Hepatic stellate cell (primary cell): Measurements from ENCODE around the gene SMARCAL1.
"Not testable (repeated sequence)": the region's sequence is repeated elsewhere in the genome, so short reads cannot be mapped to it uniquely, and the experiment has no call there.

ENCODE experiments used
- DNase-seq: peaks from one replicate; pipeline ENCODE4 v3.0.0; 2011; ENCODE audit warnings: low spot score

SMARCAL1 gene

GRCh38 chr2:216412022-216412999 lies at the start of gene SMARCAL1:
Gene SMARCAL1, plus strand, starts transcription at chr2:216412484. Its CDS starts 2,221 bp downstream, at chr2:216414705.
- DNase-seq, result peak; percentile 91

GRCh38 chr2:216362730-216363129 lies 49.6 kb upstream of the SMARCAL1 start:
- no peak for DNase-seq

DNA sequence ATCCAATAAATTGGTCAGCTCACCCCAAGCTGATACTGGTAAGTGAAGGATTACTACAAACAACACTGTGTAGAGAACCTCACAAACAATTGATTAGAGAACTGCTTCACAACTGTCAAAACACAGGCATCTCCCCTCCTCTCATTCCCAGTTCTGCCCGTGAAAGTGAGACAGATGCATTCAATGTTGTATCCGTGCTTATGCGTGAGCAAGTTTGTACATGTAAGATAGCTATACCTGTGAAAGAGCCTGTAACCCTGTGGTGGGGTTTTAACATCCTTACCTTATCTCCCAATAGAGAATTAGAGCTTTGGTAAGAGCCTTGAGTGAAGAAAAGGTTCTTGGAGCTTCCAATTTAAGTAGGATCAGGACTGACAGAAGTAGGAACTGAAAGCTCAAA lies 49.1 kb upstream of the SMARCAL1 start:
- DNase-seq, result no peak

DNA sequence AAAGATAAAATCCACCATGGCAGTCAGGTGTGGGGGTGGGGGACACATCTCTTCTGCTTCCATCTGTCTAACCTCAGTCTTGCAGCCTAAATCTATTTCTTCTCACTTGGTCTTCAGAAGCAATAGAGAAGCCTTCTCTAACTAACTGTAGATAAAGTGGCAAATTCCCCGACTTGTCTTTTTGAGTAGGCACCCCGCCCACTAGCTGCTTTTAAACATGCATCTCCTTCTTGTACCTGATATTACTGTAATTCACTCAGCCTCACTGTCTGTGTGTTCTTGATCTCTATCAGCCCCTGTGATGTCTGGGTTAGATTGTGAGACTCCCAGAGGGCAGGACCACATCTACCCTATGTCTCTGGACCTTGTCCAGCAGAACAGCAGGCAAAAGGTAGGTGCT lies 46.8 kb upstream of the SMARCAL1 start:
- no peak for DNase-seq

DNA sequence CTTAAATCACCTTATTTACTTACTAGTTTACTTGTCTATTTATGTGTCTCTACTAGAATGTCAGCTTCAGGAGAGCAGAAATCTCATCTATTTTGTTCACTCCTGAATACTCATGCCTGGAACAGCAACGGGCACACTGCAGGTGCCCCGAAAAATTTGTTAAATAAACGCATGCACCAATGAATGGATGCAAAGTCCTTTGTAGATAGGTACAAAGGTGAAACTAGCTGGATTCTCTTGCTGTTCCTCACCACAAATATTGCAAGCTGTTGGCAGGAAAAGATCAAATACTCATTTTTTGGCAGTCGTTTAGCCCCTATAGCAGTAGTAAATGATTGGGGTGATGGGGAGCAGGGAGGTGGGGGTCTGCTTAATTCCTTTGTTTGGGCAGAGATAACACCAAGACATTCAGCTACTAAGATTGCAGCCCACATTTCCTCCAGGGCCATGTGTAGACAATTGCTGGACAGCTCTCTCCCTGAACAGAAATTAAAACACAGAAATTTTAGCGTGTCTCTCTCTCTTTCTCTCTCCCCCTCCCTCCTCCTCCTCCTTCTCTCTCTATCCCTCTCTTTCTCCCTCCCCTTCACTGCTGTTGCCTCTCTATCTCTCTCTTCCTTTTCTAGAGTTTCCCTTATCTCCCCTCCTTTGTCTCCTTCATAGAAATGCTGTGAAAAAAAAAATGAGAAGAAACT lies 45.4 kb upstream of the SMARCAL1 start:
- no peak for DNase-seq

GRCh38 chr2:216369821-216370220 lies 42.5 kb upstream of the SMARCAL1 start:
- no peak for DNase-seq

GRCh38 chr2:216370961-216371712 lies 41.1 kb upstream of the SMARCAL1 start:
- peak; percentile 31 for DNase-seq

- peak; percentile 77 for DNase-seq
Observed at GRCh38 chr2:216371721-216372702, 40.3 kb upstream of the SMARCAL1 start, which contains the start of gene MARCHF4. Gene MARCHF4, minus strand, starts transcription at chr2:216372483. Its CDS starts 2,223 bp downstream, at chr2:216370260.

GRCh38 chr2:216372761-216373291 lies 39.5 kb upstream of the SMARCAL1 start:
- DNase-seq, result peak; percentile 60

- no peak for DNase-seq
Observed at GRCh38 chr2:216373896-216374295, 38.4 kb upstream of the SMARCAL1 start.

GRCh38 chr2:216375286-216375685 lies 37.0 kb upstream of the SMARCAL1 start:
- DNase-seq, result no peak

DNA sequence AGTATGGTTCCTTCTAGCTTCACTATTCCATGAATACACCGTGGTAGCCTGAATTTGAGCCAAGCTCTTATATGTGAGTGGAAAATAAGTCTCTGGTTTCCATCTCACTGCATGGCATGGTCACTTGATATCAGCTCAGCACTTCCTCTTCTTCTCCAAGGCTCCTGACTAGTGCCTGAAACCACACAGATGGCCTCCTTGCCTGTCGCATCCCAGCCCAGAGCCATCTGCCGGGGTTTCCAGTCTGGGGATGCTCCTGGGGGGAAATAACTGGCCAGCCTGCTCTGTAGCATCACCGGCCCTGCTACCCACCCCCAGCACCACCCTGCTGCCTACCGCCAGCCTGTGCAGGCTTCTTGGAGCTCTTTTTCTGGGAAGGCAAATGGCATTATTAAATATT lies 32.3 kb upstream of the SMARCAL1 start:
- DNase-seq, result no peak

DNA sequence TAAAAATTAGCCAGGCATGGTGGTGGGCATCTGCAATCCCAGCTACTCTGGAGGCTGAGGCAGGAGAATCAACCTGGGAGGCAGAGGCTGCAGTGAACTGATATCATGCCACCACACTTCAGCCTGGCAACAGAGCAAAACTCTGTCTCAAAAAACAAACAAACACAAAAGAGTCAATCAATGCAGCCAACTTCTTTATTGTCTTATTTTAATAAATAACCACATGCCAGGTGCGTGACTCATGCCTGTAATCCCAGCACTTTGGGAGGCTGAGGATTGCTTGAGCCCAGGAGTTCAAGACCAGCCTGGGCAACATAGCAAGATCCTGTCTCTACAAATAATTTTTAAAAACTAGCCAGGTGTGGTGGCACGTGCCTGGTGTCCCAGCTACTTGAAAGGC lies 27.9 kb upstream of the SMARCAL1 start:
- not testable (repeated sequence) for DNase-seq

GRCh38 chr2:216385478-216385877 lies 26.8 kb upstream of the SMARCAL1 start:
- no peak for DNase-seq

DNA sequence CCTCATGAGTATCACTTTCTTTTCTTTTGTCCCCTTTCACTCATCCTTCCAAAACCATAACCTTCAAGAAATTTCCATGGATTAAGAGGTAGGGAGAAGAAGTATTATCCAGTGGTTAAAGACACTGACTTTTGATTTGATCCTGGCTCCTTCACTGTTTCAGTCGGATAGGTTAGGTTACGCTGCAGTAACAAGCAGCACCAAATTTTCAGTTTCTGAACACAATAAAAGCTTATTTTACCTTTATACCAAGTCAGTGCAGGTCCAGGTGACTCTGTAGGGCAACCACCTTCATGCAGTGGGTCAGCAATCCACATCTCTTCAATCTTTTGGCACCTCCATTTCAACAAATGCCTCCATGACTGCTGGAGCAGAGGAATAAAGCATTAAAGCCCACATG lies 25.0 kb upstream of the SMARCAL1 start:
- no peak for DNase-seq

DNA sequence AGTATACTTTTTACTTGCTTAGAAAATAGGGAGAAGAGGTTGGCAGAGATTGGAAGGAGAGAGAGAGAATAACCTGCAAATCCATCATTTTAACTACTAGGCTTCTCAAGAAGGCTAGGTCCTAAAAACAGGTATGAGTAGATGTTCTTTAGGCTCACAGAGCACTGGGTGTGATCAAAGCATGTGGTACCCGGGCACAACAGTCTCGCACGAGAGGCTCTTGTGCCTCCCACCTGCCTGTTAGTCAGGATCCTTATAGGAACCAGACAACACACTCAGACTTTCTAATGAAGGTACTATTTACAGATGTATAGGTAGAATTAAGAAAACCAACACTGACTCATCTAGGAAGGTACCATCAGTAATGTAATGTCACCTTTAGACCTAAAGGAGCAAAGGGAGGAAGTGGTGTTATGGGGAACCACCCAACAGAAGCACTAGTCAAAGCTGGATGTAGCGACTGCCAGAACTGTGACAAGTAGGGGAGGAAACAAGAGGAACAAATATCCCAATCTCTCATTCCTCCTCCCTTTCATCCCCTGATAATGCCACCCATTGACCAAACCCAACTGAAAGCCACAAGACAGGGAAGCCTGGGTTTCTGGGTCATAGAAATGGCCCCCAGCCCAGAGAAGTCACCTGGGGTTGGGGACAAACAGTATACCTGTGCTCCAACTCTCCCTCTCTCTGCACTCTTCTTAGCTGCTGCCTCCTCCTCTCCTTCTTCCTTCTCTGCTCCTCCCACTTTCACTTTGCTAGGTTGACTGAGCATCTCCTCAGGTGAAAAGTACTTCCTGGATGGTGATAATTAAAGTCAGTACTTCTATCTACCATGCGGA lies 24.0 kb upstream of the SMARCAL1 start:
- DNase-seq, result no peak

DNA sequence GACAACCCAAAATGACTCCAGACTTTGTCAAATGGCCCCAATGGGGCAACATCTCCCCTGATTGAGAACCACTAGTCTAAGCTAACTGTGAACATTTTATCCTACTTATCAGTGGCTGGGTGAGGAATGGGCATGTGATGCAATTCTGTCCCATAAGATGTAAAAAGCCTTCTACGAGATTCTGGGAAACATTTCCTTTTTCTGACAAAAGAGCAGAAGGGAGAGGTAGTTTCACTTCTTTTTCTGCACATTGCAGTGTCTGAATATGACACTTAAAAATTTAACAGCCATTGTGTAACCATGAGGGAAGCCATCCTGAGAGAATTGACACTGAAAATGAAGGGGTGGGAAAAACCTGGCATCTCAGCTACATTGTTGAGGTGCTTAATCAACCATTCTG lies 22.7 kb upstream of the SMARCAL1 start:
- DNase-seq, result no peak

DNA sequence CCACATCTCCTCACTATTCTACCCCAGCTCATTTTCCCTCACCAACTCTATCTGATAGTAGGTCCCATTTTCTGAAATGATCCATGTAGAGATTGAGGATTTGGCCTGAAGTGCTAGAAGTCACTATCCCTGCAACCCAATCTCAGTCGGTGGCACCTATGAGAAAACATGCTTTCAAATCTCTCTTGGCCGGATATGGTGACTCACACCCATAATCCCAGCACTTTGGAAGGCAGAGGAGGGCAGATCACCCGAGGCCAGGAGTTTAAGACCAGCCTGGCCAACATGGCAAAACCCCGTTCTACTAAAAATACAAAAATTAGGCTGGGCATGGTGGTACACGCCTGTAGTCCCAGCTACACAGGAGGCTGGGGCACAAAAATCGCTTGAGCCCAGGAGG lies 20.9 kb upstream of the SMARCAL1 start:
- no peak for DNase-seq

DNA sequence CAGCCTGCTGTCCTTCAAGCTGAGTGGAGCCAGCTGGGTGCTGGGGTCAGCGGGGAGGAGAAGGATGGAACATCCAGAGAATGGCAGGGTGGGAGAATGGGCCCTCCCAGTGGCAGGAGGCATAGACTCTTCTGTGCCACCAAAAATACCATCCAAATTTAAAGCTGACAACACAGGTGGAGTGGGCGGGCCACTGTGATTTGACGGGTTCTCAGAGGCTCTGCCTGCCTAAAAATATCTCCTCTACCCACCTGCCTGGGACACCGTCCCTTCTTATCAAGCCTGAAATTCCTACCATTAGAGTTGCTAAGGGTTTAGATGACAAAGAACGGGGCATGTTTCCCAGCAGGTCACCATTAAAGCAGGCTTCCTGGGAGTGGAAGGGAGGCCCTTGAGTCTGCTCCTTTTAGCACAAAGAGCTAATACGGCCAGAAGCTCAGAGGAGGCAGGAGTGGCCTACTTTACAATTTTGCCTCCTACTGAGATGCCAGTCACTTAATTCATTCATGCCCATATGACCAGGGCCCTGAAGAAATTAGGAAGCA lies 20.2 kb upstream of the SMARCAL1 start:
- no peak for DNase-seq
